MV-4-11 (cell line): Measurements from ENCODE around the gene WFS1.

ENCODE experiments used
- DNase-seq: peaks from one replicate; lab custom pipeline; 2025; lab: John Stamatoyannopoulos, UW

The WFS1 gene

GRCh38 chr4:6269616-6270511, at the start of gene WFS1:
Gene WFS1, plus strand, starts transcription at chr4:6269850. Its CDS starts 7,606 bp downstream, at chr4:6277456.
- peak; percentile 77 for DNase-seq

DNA sequence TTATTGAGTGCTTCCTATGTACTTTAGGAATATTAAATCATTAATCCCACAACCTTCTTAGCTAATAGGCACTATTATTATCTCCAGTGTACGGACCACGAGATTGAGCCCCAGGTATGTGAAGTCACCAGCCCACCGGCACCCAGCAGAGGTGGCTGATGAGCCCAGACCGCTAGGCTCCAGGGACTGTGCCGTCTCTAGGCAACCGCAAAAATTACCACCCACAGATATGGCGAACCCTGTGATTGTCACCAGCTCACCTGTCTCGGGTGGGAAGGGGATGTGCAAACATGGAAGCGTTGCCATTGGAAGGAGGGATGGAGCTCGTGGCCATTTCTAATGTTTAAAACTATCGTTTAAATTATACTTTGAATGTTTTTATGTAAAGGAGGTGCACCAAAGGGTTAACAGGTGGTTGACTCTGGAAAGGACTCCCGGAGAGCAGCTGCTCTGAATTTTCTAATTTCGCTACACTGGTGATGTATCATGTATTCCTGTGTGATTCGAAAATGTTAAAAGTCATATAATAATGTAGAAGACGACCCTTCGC, 48.3 kb upstream of the WFS1 start:
- DNase-seq: no peak

DNA sequence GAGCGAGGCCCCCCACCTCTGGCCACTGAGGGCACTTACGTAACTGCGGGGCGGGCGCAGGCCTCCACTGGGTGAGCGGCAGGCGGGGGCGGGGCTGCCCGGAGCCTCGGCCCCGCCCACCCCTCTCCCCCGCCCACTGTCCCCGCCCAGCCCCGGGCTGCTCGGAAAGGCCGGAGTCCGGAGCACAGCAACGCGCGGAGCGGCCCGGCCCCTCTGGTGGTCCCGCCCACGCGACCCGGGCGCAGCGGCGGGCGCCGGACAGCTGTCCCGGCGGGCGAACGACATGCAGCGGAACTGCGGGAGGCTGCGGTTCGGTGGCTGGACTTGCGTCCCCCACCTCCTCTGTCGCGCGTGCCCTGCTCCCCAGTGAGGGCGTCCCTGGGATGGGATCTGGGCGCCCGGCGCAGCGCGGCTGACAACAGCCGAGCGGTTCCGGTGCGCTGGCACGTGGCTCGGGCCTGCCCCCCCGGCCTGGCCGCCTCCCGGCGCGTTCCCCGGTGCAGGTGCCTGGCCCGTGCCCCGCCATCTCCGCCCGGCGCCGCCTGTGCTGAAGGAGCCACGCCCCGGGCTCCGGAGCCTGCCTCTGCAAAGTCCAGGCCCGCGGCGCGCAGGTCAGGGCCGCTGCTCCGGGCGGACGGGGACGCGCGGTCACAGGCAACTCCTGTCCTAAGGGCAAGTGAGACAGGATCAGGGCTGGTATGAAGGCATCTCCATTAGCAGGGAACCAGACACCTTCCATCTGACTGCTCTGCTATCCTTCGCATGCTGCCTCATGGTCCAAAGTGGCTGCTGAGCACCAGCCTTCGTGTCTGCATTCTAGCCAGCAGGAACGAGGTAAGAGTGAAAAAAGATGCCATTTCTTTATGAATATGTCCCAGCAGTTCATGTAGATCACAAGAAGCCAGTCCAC, 47.5 kb upstream of the WFS1 start:
- DNase-seq: no peak

DNA sequence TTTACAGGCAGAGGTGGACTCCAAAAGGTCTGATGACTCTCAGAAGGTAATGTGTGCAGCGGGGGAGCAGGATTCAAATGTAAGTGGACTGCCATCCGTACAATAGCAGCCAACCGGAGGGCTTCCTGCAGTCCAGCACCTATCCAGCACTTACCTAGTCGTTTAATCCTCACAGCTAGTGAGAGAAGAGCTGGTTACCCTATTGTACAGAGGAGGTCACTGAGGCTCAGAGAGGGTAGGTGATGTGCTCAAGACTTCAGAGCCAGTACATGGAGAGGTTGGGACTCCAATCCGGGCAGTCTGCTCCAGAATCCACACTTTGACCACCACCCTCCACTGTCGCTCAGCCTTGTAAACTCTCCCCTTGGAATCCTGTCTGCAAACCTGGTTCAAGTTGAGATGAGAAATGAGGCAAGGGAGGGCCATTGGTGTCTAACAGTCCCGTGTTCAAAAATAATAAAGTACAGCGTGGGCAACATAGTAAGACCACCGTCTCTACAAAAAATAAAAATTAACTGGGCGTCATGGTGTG, 46.8 kb upstream of the WFS1 start:
- DNase-seq: no peak

DNA sequence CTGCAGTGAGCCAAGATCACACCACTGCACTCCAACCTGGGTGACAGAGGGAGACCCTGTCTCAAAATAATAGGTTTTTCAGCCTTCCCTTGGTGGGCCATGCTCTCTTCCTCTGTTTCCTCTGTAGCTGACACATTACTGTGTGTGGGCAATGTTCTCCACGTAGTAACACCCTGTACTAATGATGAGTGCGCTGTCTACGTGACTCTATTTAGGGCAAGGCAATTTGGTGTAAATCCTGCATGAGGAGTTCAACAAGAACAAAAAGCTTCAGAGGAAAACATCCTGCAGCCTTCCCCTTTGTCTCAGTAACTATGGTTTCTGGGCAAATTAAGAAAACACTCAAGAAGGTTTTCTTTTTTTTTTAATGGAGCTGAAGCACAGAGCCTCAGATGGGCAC, 44.9 kb upstream of the WFS1 start:
- no peak for DNase-seq

GRCh38 chr4:6225469-6225868, 44.2 kb upstream of the WFS1 start:
- DNase-seq: no peak

DNA sequence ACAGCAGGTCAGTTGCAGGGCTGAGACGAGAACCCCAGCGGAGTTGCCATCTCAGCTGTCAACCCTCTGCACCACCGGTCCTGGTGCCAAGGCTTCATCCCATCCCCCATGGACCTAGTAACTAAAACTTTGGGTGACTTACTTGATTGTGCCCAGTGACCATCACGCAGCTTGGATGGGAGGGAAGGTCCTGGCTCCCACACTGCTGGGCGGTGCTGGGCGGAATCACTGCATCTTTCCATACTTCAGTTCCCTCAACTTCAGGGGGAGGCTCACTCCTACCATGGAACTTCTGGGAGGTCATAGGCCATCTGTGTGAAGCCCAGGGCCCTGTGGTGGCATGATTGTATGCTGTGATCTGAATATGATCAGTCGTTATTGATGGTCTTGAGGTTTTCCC, 43.1 kb upstream of the WFS1 start:
- no peak for DNase-seq

- no peak for DNase-seq
Measured at GRCh38 chr4:6227412-6228157, 42.1 kb upstream of the WFS1 start.

GRCh38 chr4:6228158-6229067, 41.2 kb upstream of the WFS1 start:
- no peak for DNase-seq

DNA sequence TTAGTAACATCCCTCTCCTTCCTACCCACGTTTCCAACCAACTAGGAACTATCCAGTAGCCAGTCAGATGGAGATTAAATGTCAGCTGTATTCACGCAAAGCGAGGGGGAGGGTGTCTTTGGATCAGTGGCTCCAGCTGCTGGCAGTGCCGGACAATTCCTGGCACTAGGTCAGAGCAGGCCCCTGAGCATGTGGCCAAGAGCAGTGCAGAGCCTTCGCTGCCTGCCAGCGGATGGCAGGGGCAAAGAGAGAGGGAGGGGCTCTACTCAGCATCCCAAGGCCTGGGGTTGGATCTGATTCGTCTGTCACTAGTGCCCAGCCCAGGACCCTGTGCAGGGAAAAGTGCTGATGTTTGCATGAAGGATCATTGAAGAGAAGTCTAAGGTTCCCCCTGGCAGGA, 40.6 kb upstream of the WFS1 start:
- no peak for DNase-seq

DNA sequence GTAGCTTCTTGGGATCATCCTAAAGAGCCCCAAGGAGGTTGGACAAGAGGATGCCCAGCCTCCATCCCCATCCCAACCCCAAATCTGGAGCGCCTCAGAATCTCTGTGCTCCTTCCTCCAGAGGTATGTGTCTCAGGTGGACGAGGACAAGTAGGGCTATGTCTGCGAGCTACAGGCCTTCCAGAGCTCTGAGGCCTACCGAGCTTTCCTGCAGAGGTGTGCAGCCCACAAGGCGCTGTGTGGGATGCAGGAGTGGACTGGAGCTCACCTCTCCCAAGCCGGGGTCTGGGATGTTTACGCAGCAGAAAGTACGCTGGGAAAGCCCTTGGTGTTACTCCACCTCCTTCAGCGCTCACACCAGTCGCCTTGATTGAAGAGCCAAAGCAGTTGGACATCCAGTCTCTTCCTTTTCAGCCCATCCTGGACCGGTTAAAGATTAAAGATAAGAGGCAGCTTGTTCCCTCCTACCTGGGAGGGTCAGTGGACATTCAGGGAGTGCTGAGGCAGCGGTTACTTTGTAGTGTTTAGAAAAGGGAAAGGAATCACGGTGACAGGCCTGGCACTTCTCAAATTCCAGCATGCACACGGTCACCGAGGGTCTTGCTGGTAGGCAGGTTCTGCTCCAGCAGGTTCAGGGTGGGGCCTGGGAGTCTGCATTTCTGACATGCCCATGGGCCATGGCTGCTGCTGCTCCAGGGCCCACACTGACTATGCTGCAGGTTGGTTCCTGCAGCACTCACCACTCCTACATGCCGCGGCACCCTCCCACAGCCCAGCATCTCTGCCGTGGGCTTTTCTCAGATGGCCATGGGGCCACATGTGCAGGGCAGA, 39.8 kb upstream of the WFS1 start:
- no peak for DNase-seq

DNA sequence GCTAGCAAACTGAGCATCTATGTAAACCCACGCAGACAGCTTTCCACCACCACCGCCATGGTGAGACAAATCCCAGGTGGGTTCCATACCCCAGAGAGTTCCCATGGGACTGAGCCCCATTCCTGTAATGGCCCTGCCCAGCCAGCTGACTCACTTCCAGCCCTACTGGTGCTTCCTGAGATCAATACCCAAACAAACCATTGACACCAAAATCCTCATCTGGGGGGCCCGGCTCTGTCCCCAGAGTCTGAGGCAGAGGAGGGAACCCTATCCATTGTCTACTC, 39.2 kb upstream of the WFS1 start:
- DNase-seq: no peak

GRCh38 chr4:6230827-6231662, 38.6 kb upstream of the WFS1 start:
- no peak for DNase-seq

- no peak for DNase-seq
Measured at GRCh38 chr4:6231663-6232165, 37.9 kb upstream of the WFS1 start.

GRCh38 chr4:6232836-6233785, 36.5 kb upstream of the WFS1 start:
- no peak for DNase-seq

GRCh38 chr4:6233929-6234328, 35.7 kb upstream of the WFS1 start:
- DNase-seq: no peak

GRCh38 chr4:6235012-6235411, 34.6 kb upstream of the WFS1 start:
- no peak for DNase-seq
